ENCODE results near the gene FOXF1.

- TF ChIP-seq, protein P1, sequence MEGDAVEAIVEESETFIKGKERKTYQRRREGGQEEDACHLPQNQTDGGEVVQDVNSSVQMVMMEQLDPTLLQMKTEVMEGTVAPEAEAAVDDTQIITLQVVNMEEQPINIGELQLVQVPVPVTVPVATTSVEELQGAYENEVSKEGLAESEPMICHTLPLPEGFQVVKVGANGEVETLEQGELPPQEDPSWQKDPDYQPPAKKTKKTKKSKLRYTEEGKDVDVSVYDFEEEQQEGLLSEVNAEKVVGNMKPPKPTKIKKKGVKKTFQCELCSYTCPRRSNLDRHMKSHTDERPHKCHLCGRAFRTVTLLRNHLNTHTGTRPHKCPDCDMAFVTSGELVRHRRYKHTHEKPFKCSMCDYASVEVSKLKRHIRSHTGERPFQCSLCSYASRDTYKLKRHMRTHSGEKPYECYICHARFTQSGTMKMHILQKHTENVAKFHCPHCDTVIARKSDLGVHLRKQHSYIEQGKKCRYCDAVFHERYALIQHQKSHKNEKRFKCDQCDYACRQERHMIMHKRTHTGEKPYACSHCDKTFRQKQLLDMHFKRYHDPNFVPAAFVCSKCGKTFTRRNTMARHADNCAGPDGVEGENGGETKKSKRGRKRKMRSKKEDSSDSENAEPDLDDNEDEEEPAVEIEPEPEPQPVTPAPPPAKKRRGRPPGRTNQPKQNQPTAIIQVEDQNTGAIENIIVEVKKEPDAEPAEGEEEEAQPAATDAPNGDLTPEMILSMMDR (IDR thresholded peaks at IDR 0.05; ENCODE audit: low read length) = no peak
- no peak for TF ChIP-seq EZH2 (optimal IDR thresholded peaks at IDR 0.05; ENCODE audit: low read depth, low read length)
These were observed 11.2 kb downstream of the FOXF1 start for GRCh38 chr16:86521236-86522197.

Measured in MM.1S (cell line).